Prostate gland (tissue), 2 donors: ENCODE measurements around the gene SLC7A6OS.

Experiments
- POLR2A ChIP-seq: fragments of 450-650 bp; IDR thresholded peaks from one replicate; pipeline ENCODE4 v1.6.1; 2016; ENCODE audit warnings: antibody characterized with exemption, mild to moderate bottlenecking
- POLR2AphosphoS5 ChIP-seq: sonication (generic); formaldehyde crosslinking; IDR thresholded peaks from one replicate; pipeline ENCODE4 v1.6.1; 2017; ENCODE audit warnings: antibody characterized with exemption
- TF ChIP-seq, protein P1 (sequence below), 4 experiments: fragments of 200-600 bp in 2 of 4; fragments of 450-650 bp in 2 of 4; sonication (generic) in 2 of 4; IDR thresholded peaks; 1 replicate in 3 of 4; 2 replicates in 1 of 4; pipeline ENCODE4 v1.5.1; 2016 to 2019; ENCODE audit warnings: antibody characterized with exemption in 4 of 4, mild to moderate bottlenecking in 2 of 4, moderate library complexity in 2 of 4

DNA sequence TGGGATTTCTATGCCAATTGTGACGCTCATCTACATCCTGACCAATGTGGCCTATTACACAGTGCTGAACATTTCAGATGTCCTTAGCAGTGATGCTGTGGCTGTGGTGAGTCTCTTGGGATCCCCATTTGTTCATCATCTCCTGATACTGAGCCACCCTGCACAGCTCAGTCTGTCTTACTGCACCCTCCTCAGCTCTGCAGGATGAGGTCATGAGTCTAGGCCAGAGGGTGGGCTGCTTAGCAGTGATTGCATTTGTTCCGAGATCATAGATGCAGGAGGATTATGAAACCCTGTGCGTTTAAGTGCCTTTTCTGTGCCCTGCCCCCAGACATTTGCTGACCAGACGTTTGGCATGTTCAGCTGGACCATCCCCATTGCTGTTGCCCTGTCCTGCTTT, 19.5 kb downstream of the SLC7A6OS start:
- TF ChIP-seq, protein P1, sequence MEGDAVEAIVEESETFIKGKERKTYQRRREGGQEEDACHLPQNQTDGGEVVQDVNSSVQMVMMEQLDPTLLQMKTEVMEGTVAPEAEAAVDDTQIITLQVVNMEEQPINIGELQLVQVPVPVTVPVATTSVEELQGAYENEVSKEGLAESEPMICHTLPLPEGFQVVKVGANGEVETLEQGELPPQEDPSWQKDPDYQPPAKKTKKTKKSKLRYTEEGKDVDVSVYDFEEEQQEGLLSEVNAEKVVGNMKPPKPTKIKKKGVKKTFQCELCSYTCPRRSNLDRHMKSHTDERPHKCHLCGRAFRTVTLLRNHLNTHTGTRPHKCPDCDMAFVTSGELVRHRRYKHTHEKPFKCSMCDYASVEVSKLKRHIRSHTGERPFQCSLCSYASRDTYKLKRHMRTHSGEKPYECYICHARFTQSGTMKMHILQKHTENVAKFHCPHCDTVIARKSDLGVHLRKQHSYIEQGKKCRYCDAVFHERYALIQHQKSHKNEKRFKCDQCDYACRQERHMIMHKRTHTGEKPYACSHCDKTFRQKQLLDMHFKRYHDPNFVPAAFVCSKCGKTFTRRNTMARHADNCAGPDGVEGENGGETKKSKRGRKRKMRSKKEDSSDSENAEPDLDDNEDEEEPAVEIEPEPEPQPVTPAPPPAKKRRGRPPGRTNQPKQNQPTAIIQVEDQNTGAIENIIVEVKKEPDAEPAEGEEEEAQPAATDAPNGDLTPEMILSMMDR (IDR thresholded peaks at IDR 0.05): no peak
- TF ChIP-seq POLR2A (no peak), POLR2AphosphoS5 (no peak)
